Fibroblast of lung (primary cell): ENCODE results near the gene FAM13C.

Experiments used
- EZH2 ChIP-seq: IDR thresholded peaks from 2 replicates; pipeline ENCODE4 v1.5.1; 2012; ENCODE audit warnings: low read length, control low read depth, mild to moderate bottlenecking; ENCODE audit errors: missing control alignments
- TF ChIP-seq, protein P1 (sequence below), 2 donors: IDR thresholded peaks in 1 of 2; conservative IDR thresholded peaks in 1 of 2; 1 replicate in 1 of 2; 2 replicates in 1 of 2; pipeline ENCODE4 v1.5.1; 2011 to 2012; ENCODE audit warnings: low read length in 2 of 2, control low read depth in 1 of 2, inconsistent platforms in 1 of 2, low read depth in 1 of 2, mild to moderate bottlenecking in 1 of 2

GRCh38 chr10:59289853-59290252 is 72.5 kb downstream of the FAM13C start:
- TF ChIP-seq, protein P1, sequence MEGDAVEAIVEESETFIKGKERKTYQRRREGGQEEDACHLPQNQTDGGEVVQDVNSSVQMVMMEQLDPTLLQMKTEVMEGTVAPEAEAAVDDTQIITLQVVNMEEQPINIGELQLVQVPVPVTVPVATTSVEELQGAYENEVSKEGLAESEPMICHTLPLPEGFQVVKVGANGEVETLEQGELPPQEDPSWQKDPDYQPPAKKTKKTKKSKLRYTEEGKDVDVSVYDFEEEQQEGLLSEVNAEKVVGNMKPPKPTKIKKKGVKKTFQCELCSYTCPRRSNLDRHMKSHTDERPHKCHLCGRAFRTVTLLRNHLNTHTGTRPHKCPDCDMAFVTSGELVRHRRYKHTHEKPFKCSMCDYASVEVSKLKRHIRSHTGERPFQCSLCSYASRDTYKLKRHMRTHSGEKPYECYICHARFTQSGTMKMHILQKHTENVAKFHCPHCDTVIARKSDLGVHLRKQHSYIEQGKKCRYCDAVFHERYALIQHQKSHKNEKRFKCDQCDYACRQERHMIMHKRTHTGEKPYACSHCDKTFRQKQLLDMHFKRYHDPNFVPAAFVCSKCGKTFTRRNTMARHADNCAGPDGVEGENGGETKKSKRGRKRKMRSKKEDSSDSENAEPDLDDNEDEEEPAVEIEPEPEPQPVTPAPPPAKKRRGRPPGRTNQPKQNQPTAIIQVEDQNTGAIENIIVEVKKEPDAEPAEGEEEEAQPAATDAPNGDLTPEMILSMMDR (conservative IDR thresholded peaks at IDR 0.05 in 1 of 2, IDR thresholded peaks at IDR 0.05 in 1 of 2; ENCODE audit: low read depth in 1 of 2, low read length in 2 of 2): no peak
- no peak for TF ChIP-seq EZH2
